NK-92 treated with Interleukin-12 subunit alpha and Interleukin-12 subunit beta, amount 100 ng/mL, for 24 hours (cell line): ENCODE measurements around the gene PAGE2.
"Not testable (repeated sequence)": the region's sequence is repeated elsewhere in the genome, so short reads cannot be mapped to it uniquely, and the experiment has no call there.

Experiments used
- DNase-seq: peaks from one replicate; lab custom pipeline; 2025; lab: John Stamatoyannopoulos, UW

PAGE2 gene

GRCh38 chrX:55123900-55124299, 35.1 kb downstream of the PAGE2 start:
- no peak for DNase-seq

- DNase-seq: no peak
Measured at GRCh38 chrX:55127692-55128091, 38.9 kb downstream of the PAGE2 start.

- DNase-seq: no peak
Measured at GRCh38 chrX:55129361-55129760, 40.5 kb downstream of the PAGE2 start.

GRCh38 chrX:55130481-55130880, 41.7 kb downstream of the PAGE2 start:
- no peak for DNase-seq

- no peak for DNase-seq
Measured at GRCh38 chrX:55132416-55132815, 43.6 kb downstream of the PAGE2 start.

- DNase-seq: no peak
Measured at GRCh38 chrX:55135171-55135570, 46.4 kb downstream of the PAGE2 start.

- DNase-seq: not testable (repeated sequence)
Measured at GRCh38 chrX:55140800-55141199, 52.0 kb downstream of the PAGE2 start.
